Measurements from ENCODE around the gene RRAGD.

GRCh38 chr6:89434954-89435353 lies 22.9 kb upstream of the RRAGD start:
- no peak for TF ChIP-seq POLR2A (IDR thresholded peaks at IDR 0.05)
- TF ChIP-seq CTCF (IDR thresholded peaks at IDR 0.05): no peak

Data from heart left ventricle (tissue), 13 donors.